Uterus (tissue), 4 donors: ENCODE measurements around the gene RETREG3. TPM values are rescaled to one million over a fixed set of nuclear protein-coding genes. Genes with fewer than 3 reads are reported as not detected.
"Not testable (repeated sequence)": the region's sequence is repeated elsewhere in the genome, so short reads cannot be mapped to it uniquely, and the experiment has no call there.

ENCODE experiments used
- DNase-seq, 2 donors: peaks; one replicate each; pipeline ENCODE4 v3.0.0-alpha.2; 2019 to 2020
- H3K27ac ChIP-seq, 2 donors: fragments of 200-600 bp; sonication (generic); 1 replicate in 1 of 2; 2 replicates in 1 of 2; pipeline ENCODE4 v1.5.1; 2016 to 2018
- H3K27me3 ChIP-seq, 2 donors: fragments of 200-600 bp; sonication (generic); one replicate each; pipeline ENCODE4 v1.5.1; 2018 to 2019; ENCODE audit warnings: control low read depth in 1 of 2
- H3K36me3 ChIP-seq, 2 donors: fragments of 200-600 bp; sonication (generic); one replicate each; pipeline ENCODE4 v1.5.1; 2019; ENCODE audit warnings: control low read depth in 1 of 2
- H3K4me1 ChIP-seq, 2 donors: fragments of 200-600 bp; sonication (generic); one replicate each; pipeline ENCODE4 v1.5.1; 2018 to 2019; ENCODE audit warnings: control low read depth in 1 of 2
- H3K4me3 ChIP-seq, 2 donors: fragments of 200-600 bp; sonication (generic); 1 replicate in 1 of 2; 2 replicates in 1 of 2; pipeline ENCODE4 v1.5.1; 2018 to 2019; ENCODE audit warnings: mild to moderate bottlenecking in 1 of 2
- H3K9me3 ChIP-seq, 2 donors: fragments of 200-600 bp; sonication (generic); one replicate each; pipeline ENCODE4 v1.5.1; 2019; ENCODE audit warnings: control low read depth in 1 of 2
- CTCF ChIP-seq, 4 experiments: fragments of 200-600 bp in 2 of 4; fragments of 450-650 bp in 2 of 4; sonication (generic) in 2 of 4; IDR thresholded peaks; one replicate each; pipeline ENCODE4 v1.5.1; 2016 to 2019; ENCODE audit warnings: antibody characterized with exemption in 4 of 4, mild to moderate bottlenecking in 2 of 4, moderate library complexity in 1 of 4
- POLR2A ChIP-seq, 2 donors: fragments of 450-650 bp; IDR thresholded peaks; one replicate each; pipeline ENCODE4 v1.6.1; 2016; ENCODE audit warnings: antibody characterized with exemption in 2 of 2, mild to moderate bottlenecking in 1 of 2, moderate library complexity in 1 of 2
- intact Hi-C: fragments of 100-400 bp; cut with DNase I; formaldehyde crosslinking; loops from one replicate; pipeline ENCODE4 v1.15.1; 2023; ENCODE audit warnings: low total_unique reads
- total RNA-seq, 4 donors: library from RNA; depleted of rRNA in 3 of 4; stranded (reverse); fragments of >200 nt in 3 of 4; gene quantifications; one replicate each; pipeline versions ENCODE4 v1.1.0 to v1.2.4, GENCODE V29; 2014 to 2023
- donor health status: DM: yes; HTN: yes; CAD: no.

The RETREG3 gene
- total RNA-seq, 4 donors from 2014 or later = 12.6 to 72.7 (median 46.3) TPM

- Histone ChIP-seq H3K9me3 (no peaks in the 10 kb centered on the region), H3K36me3 (no peaks in the 10 kb centered on the region), H3K4me1 (no peaks in the 10 kb centered on the region), H3K27ac (no peak overlapping the region), H3K27me3 (no peaks in the 10 kb centered on the region), H3K4me3 (no peak overlapping the region)
- DNase-seq = no peak
- no peak for TF ChIP-seq CTCF (IDR thresholded peaks at IDR 0.05)
- no peak for TF ChIP-seq POLR2A (IDR thresholded peaks at IDR 0.05)
- intact Hi-C loops = no loop called here
These were observed 67.9 kb downstream of the RETREG3 start for GRCh38 chr17:42541041-42541833.

- intact Hi-C loops, H3K27me3 ChIP-seq, H3K9me3 ChIP-seq, H3K4me3 ChIP-seq, H3K36me3 ChIP-seq, H3K27ac ChIP-seq, DNase-seq, H3K4me1 ChIP-seq: not testable (repeated sequence)
These were observed 68.6 kb downstream of the RETREG3 start for GRCh38 chr17:42540558-42540957.

- DNase-seq = no peak
- H3K27me3 ChIP-seq = no peaks in the 10 kb centered on the region
- H3K27ac ChIP-seq = no peak overlapping the region
- no peak overlapping the region for H3K4me3 ChIP-seq
- intact Hi-C loops = no loop called here
- no peaks in the 10 kb centered on the region for H3K36me3 ChIP-seq
- TF ChIP-seq CTCF (IDR thresholded peaks at IDR 0.05) = no peak
- TF ChIP-seq POLR2A (IDR thresholded peaks at IDR 0.05) = no peak
- H3K4me1 ChIP-seq = peaks cover 0 to 7% of the 10 kb centered on the region in 2 donors
- no peaks in the 10 kb centered on the region for H3K9me3 ChIP-seq
These were observed 70.7 kb downstream of the RETREG3 start for GRCh38 chr17:42538482-42538881.

GRCh38 chr17:42537826-42538451 lies 71.2 kb downstream of the RETREG3 start:
- no peak overlapping the region for H3K27ac ChIP-seq
- no peak overlapping the region for H3K4me3 ChIP-seq
- H3K9me3 ChIP-seq = no peaks in the 10 kb centered on the region
- no peaks in the 10 kb centered on the region for H3K36me3 ChIP-seq
- DNase-seq = no peak
- H3K4me1 ChIP-seq = peaks cover 0 to 7% of the 10 kb centered on the region in 2 donors
- TF ChIP-seq POLR2A (IDR thresholded peaks at IDR 0.05) (no peak), CTCF (IDR thresholded peaks at IDR 0.05) (no peak)
- intact Hi-C loops = no loop called here
- H3K27me3 ChIP-seq = no peaks in the 10 kb centered on the region

- H3K4me3 ChIP-seq = peak overlapping the region; percentile 34 to 40
- H3K4me1 ChIP-seq = peaks cover 0 to 7% of the 10 kb centered on the region in 2 donors
- H3K9me3 ChIP-seq = no peaks in the 10 kb centered on the region
- DNase-seq = no peak
- no peaks in the 10 kb centered on the region for H3K36me3 ChIP-seq
- intact Hi-C loops = no loop called here
- H3K27ac ChIP-seq = peak overlapping the region; percentile 93 to 97
- TF ChIP-seq POLR2A (IDR thresholded peaks at IDR 0.05) (no peak), CTCF (IDR thresholded peaks at IDR 0.05) (no peak)
- H3K27me3 ChIP-seq = no peaks in the 10 kb centered on the region
These were observed 71.9 kb downstream of the RETREG3 start for GRCh38 chr17:42537156-42537805.
